Stimulated activated CD4-positive, alpha-beta T cell treated with anti-CD3 and anti-CD28 coated beads, TNF-alpha, amount 100 ng/mL, for 24 hours (primary cell): ENCODE results near the gene JPH2.

Source experiments
- DNase-seq, 3 experiments: peaks; one replicate each; pipeline ENCODE4 v3.0.0-alpha.2; 2020; ENCODE audit warnings: low read depth in 3 of 3

The JPH2 gene

GRCh38 chr20:44125332-44126127 lies 61.5 kb downstream of the JPH2 start:
- no peak for DNase-seq

GRCh38 chr20:44123874-44124535 lies 63.0 kb downstream of the JPH2 start:
- no peak for DNase-seq

GRCh38 chr20:44123251-44123650 lies 63.7 kb downstream of the JPH2 start:
- DNase-seq: no peak

GRCh38 chr20:44120676-44121425 lies 66.1 kb downstream of the JPH2 start:
- no peak for DNase-seq

- no peak for DNase-seq
These were observed 68.6 kb downstream of the JPH2 start for GRCh38 chr20:44118185-44119033.

DNA sequence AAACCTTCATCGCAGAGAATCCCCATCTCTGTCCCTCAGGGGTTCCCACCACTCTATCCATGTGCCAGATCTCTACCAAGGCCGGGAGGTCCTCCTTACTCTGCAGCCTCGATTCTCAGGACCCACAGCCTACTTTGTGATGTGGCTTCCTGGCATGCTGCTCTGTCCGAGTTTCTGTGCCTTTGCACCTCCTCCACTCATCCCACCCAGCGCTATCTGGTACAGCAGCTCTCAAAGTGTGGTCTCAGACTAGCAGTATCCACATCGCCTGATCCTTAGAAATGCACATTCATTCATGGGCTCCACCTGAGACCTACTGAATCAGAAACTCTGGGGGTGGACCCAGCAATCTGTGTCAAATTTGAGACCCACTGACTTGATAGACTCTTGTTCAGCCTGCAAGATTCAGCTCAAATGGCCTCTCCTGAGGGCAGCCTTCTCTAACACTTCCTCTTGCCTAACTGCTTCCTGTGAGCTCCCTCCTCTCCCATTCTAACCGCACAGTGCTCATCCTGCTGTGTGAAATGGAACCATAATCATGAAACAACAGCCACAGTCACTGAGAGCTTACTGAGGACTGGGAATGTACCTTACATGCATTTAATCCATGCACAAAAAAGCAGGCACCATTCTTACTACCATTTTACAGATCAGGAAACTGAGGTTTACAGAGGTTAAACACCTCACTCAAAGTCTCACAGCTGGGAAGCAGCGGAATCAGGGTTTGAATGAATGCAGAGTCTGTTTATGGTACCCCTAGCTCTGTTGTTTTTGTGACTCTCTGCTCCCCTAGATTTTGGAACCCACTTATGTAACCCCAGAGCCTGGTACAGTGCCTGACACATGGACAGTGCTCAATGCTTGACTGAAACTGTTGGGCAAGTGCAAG lies 69.4 kb downstream of the JPH2 start:
- no peak for DNase-seq

- DNase-seq: no peak
These were observed 71.0 kb downstream of the JPH2 start for GRCh38 chr20:44115762-44116644.

GRCh38 chr20:44115181-44115580 lies 71.8 kb downstream of the JPH2 start:
- DNase-seq: no peak

GRCh38 chr20:44113618-44114376 lies 73.2 kb downstream of the JPH2 start:
- no peak for DNase-seq

DNA sequence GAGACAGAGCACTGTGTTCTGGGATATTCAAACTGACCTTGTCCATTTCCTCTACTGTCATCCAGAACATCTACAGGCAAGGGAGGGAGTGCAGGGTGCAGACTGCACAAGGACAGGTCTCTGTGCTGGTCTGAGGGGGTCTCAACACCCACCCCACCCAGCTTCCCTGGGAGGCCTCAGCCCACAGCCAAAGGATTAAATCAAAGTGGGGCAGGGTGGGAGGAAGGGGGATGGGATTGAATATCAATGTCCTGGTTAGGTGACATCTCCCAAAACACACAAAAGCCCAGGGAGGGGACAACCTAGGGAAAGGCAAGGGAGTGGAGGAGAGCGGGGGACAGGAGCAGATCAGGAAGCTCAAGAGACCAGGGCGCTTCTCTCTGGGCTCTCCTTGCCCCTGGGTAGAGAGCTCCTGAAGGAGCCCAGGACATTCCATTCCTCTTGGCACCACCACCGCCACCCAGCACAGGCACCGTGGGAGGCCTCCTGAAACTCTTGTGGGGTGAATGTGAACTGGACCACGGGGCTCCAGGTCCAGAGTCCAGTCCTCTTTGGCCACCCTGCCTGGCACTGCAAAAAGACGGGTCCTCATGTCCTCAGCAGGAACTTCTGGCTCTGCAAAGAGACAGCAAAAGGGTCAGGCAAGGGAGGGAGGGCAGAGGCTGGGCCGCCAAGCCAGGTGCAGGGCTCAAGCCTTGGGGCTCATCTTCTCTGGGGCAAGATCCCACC lies 73.9 kb downstream of the JPH2 start:
- DNase-seq: no peak

- no peak for DNase-seq
These were observed 74.5 kb downstream of the JPH2 start for GRCh38 chr20:44112456-44112855.

GRCh38 chr20:44111712-44112335 lies 75.2 kb downstream of the JPH2 start:
- DNase-seq: no peak

DNA sequence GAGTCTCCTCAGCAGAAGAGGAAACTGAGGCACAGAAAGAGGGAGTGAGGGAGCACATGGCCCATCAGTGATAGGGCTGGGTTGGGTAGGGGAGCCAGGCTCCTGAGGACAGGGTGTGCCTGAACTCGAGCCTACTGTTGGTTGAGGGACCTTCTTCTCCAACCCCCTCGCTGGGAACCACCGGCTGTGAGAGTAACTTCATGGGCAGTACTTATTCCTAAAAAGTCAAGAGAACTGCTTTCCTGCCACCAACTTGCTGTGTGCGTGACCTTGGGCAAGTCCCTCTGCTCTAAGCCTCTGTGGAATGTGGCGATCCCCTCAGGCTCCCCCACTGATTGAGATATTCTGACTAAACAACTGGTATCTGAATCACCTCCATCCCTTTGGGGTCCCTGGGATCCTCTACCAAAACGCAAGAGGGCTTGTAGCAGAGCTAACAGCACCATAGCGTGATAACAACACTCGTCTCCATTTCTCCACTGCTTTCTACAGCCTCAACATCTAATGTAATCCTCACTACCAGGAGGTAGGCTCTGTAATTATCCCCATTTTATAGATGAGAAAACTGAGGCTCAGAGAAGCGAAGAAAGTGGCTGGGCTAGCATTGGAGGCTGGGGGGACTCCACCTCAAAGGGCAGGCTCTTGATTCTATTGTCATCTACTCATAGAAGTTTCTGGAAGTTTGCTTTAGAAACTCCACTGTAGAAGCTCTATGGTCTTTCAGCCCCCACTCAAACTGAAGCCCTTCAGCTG lies 76.0 kb downstream of the JPH2 start:
- no peak for DNase-seq

DNA sequence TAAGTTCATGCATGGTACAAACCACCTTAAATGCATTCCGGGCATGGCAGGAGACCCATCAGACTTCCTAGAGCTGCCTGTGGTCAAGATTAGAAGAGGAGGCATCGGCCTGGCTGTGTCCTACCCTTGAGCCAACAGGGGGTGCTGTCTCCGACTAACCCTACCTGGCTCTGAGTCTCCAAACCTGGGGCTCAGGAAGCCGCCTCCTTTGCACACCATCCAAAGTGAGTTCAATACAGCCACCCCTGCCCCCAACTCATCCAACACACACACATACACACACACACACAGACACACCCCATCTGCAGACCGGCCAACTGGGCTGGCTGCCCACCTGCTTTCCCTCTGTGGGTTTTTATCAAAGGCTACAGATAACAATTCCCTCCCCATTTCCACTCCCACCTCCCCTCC lies 77.0 kb downstream of the JPH2 start:
- no peak for DNase-seq

- DNase-seq: no peak
These were observed 80.4 kb downstream of the JPH2 start for GRCh38 chr20:44106615-44107014.

GRCh38 chr20:44104798-44105517 lies 82.0 kb downstream of the JPH2 start:
- DNase-seq: no peak
